Karpas-422 (cell line): ENCODE measurements around the gene MBOAT1. TPM values are rescaled to one million over a fixed set of nuclear protein-coding genes. Genes with fewer than 3 reads are reported as not detected.
"Not testable (repeated sequence)": the region's sequence is repeated elsewhere in the genome, so short reads cannot be mapped to it uniquely, and the experiment has no call there.

Experiments used
- DNase-seq: peaks from one replicate; pipeline ENCODE4 v3.0.0-alpha.2; 2015
- H2AFZ ChIP-seq: fragments of 200-600 bp; sonication (generic); 2 replicates; pipeline ENCODE4 v1.6.1; 2014; ENCODE audit warnings: antibody characterized with exemption, low read length, mixed read lengths
- H3K27ac ChIP-seq: fragments of 200-600 bp; sonication (generic); 2 replicates; pipeline ENCODE4 v1.5.1; 2014; ENCODE audit warnings: mild to moderate bottlenecking, low read length, moderate library complexity
- H3K27me3 ChIP-seq: fragments of 200-600 bp; sonication (generic); 2 replicates; pipeline ENCODE4 v1.6.1; 2014; ENCODE audit warnings: low read length, mixed read lengths
- H3K36me3 ChIP-seq: fragments of 200-600 bp; sonication (generic); 2 replicates; pipeline ENCODE4 v1.6.1; 2014; ENCODE audit warnings: low read length, mixed read lengths; ENCODE audit not compliant: insufficient read depth
- H3K4me1 ChIP-seq: fragments of 200-600 bp; sonication (generic); 2 replicates; pipeline ENCODE4 v1.6.1; 2014; ENCODE audit warnings: mild to moderate bottlenecking, low read length, mixed read lengths
- H3K4me2 ChIP-seq: fragments of 200-600 bp; sonication (generic); 2 replicates; pipeline ENCODE4 v1.6.1; 2014; ENCODE audit warnings: low read length, low read depth, mild to moderate bottlenecking; ENCODE audit not compliant: poor library complexity, severe bottlenecking
- H3K4me3 ChIP-seq: fragments of 200-600 bp; sonication (generic); 2 replicates; pipeline ENCODE4 v1.5.1; 2014; ENCODE audit warnings: mild to moderate bottlenecking, antibody characterized with exemption, low read length, mixed read lengths
- H3K79me2 ChIP-seq: fragments of 200-600 bp; sonication (generic); 2 replicates; pipeline ENCODE4 v1.6.1; 2014; ENCODE audit warnings: mild to moderate bottlenecking, low read length, mixed read lengths
- H3K9ac ChIP-seq: fragments of 200-600 bp; sonication (generic); 2 replicates; pipeline ENCODE4 v1.6.0; 2014; ENCODE audit warnings: low read length
- H3K9me2 ChIP-seq: fragments of 200-600 bp; sonication (generic), shearing (Covaris generic); replicated peaks from 2 replicates; pipeline ENCODE4 v1.6.0; 2014; ENCODE audit warnings: mild to moderate bottlenecking, low read length, moderate library complexity; ENCODE audit not compliant: insufficient read depth
- H3K9me3 ChIP-seq: fragments of 300-700, 200-600 bp; sonication (generic); 2 replicates; pipeline ENCODE4 v1.6.1; 2014; ENCODE audit warnings: low read length, mixed read lengths
- H4K20me1 ChIP-seq: fragments of 200-600 bp; sonication (generic); 2 replicates; pipeline ENCODE4 v1.6.1; 2014; ENCODE audit warnings: mild to moderate bottlenecking, antibody characterized with exemption, low read length, low read depth; ENCODE audit not compliant: insufficient read depth
- total RNA-seq: library from RNA; depleted of rRNA; stranded (reverse); fragments of >200 nt; shearing (Covaris generic); gene quantifications from 2 replicates; pipeline ENCODE4 v1.2.3, GENCODE V29; 2014; ENCODE audit warnings: low replicate concordance

MBOAT1 gene
- total RNA-seq, 1 experiment from 2014 or later, result not detected

DNA sequence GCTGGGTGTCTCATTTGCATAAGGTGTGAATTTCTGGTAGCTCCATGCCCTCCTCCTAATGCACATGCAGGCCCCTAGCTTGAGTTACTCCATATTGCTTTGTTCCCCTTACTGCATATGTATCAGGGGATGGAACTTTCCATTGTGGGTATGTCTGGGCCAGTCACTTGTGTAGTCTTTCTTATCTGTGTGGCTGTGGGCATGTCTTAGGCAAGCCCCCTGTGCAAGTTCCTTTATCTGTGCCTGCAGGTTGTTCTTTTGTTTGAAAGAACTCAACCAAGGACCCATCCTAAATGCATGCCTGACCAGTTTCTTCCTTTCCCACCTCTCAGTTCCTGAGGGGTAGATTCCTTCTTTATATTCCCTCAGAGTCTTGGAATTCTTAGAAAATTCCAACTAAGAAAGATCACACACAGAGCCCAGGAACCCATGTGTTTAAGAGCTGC, 23.6 kb downstream of the MBOAT1 start:
- no peaks in the 10 kb centered on the region for H3K9me3 ChIP-seq
- H2AFZ ChIP-seq, result no peak overlapping the region
- no peaks in the 10 kb centered on the region for H4K20me1 ChIP-seq
- H3K4me2 ChIP-seq, result no peak overlapping the region
- H3K27me3 ChIP-seq, result no peaks in the 10 kb centered on the region
- H3K9ac ChIP-seq, result no peak overlapping the region
- no peaks in the 10 kb centered on the region for H3K9me2 ChIP-seq
- no peaks in the 10 kb centered on the region for H3K4me1 ChIP-seq
- H3K4me3 ChIP-seq, result no peak overlapping the region
- DNase-seq, result no peak
- no peak overlapping the region for H3K27ac ChIP-seq
- H3K79me2 ChIP-seq, result no peaks in the 10 kb centered on the region
- no peaks in the 10 kb centered on the region for H3K36me3 ChIP-seq

DNA sequence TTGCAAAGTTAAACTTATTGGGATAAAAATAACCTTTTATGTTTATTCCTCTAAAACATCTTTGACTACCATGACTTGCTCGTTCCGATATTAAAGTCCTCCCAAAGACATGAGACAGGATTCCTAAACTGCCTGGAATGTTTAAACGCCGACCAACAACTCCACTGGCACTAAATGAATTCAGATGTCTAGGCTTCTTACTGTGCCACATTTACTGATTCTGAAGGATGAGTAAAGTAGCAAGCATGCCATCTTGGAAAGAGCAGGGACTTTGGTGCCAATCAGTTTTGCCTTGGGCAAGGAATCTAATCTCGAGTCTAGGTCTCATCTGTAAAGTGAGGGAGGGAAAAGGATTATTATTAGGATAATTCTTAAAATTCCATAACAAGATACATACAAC, 25.3 kb downstream of the MBOAT1 start:
- no peak for DNase-seq
- H3K27me3 ChIP-seq, result no peaks in the 10 kb centered on the region
- no peak overlapping the region for H2AFZ ChIP-seq
- H3K79me2 ChIP-seq, result no peaks in the 10 kb centered on the region
- H4K20me1 ChIP-seq, result no peaks in the 10 kb centered on the region
- no peak overlapping the region for H3K27ac ChIP-seq
- no peaks in the 10 kb centered on the region for H3K36me3 ChIP-seq
- H3K9me3 ChIP-seq, result no peaks in the 10 kb centered on the region
- H3K9me2 ChIP-seq, result no peaks in the 10 kb centered on the region
- H3K4me3 ChIP-seq, result no peak overlapping the region
- no peaks in the 10 kb centered on the region for H3K4me1 ChIP-seq
- no peak overlapping the region for H3K9ac ChIP-seq
- no peak overlapping the region for H3K4me2 ChIP-seq

DNA sequence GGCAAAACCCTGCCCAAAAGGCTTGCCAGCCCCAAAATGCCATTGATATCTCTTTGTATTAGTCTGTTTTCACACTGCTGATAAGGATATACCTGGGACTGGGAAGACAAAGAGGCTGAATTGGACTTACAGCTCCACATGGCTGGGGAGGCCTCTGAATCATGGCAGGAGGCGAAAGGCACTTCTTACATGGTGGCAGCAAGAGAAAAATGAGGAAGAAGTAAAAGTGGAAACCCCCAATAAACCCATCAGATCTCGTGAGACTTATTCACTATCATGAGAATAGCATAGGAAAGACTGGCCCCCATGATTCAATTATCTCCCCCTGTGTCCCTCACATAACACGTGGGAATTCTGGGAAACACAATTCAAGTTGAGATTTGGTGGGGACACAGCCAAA, 28.6 kb downstream of the MBOAT1 start:
- H2AFZ ChIP-seq, result no peak overlapping the region
- H3K4me2 ChIP-seq, result no peak overlapping the region
- H3K9ac ChIP-seq, result no peak overlapping the region
- H3K36me3 ChIP-seq, result no peaks in the 10 kb centered on the region
- no peaks in the 10 kb centered on the region for H3K9me2 ChIP-seq
- H3K4me3 ChIP-seq, result no peak overlapping the region
- no peaks in the 10 kb centered on the region for H4K20me1 ChIP-seq
- DNase-seq, result no peak
- H3K4me1 ChIP-seq, result no peaks in the 10 kb centered on the region
- H3K9me3 ChIP-seq, result no peaks in the 10 kb centered on the region
- H3K27me3 ChIP-seq, result no peaks in the 10 kb centered on the region
- no peak overlapping the region for H3K27ac ChIP-seq
- H3K79me2 ChIP-seq, result no peaks in the 10 kb centered on the region

DNA sequence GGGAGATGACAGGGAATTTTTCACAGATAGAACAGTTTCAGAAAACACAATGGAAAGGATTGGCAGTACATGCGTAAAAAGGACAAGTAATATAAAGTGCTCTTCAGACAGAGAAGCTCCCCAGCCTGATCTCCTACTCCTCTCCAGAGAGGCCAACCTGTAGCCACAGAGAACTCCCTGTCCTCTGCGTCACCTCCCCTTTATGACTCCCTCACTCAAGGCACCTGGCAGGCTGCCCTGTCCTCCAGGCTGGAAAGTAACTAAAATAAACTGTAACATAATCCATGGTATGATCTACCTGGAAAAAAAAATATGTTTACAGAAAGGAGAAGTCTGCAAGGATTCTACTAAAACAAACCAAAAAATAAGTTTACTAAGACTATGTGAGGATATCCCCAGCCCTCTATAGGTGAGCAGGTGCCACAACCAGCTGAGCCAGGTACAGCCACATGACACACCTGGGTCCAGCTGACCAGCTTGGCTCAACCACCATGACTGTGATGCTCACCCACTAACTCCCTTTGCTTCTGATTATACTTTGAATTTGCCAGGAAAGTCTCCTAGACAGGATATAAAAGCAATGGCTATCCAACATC, 29.2 kb downstream of the MBOAT1 start:
- Histone ChIP-seq H3K4me2 (no peak overlapping the region), H3K4me1 (no peaks in the 10 kb centered on the region), H3K4me3 (no peak overlapping the region), H2AFZ (no peak overlapping the region), H3K27ac (no peak overlapping the region), H4K20me1 (no peaks in the 10 kb centered on the region), H3K36me3 (no peaks in the 10 kb centered on the region), H3K9me2 (no peaks in the 10 kb centered on the region), H3K79me2 (no peaks in the 10 kb centered on the region), H3K9me3 (no peaks in the 10 kb centered on the region), H3K27me3 (no peaks in the 10 kb centered on the region), H3K9ac (no peak overlapping the region)
- no peak for DNase-seq

DNA sequence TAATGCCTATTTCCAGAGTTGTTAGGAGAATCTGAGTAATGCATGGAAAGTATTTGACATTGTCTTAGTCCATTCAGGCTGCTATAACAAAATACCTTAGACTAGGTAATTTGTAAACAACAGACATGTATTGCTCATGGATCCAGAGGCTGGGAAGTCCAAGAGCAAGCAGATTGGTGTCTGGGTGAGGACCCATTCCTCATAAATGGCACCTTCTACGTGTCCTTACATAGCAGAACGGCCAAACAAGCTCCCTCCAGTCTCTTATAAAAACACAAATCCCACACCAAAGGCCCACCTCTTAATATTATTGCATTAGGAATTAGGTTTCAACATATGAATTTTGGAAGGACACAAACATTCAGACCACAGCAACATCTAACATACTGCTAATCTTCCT, 30.2 kb downstream of the MBOAT1 start:
- H3K9me2 ChIP-seq, result no peaks in the 10 kb centered on the region
- H3K9ac ChIP-seq, result no peak overlapping the region
- no peak for DNase-seq
- no peak overlapping the region for H2AFZ ChIP-seq
- H3K4me2 ChIP-seq, result no peak overlapping the region
- H3K4me1 ChIP-seq, result no peaks in the 10 kb centered on the region
- no peaks in the 10 kb centered on the region for H3K79me2 ChIP-seq
- no peaks in the 10 kb centered on the region for H3K36me3 ChIP-seq
- H3K27me3 ChIP-seq, result no peaks in the 10 kb centered on the region
- no peak overlapping the region for H3K4me3 ChIP-seq
- H4K20me1 ChIP-seq, result no peaks in the 10 kb centered on the region
- H3K27ac ChIP-seq, result no peak overlapping the region
- no peaks in the 10 kb centered on the region for H3K9me3 ChIP-seq

DNA sequence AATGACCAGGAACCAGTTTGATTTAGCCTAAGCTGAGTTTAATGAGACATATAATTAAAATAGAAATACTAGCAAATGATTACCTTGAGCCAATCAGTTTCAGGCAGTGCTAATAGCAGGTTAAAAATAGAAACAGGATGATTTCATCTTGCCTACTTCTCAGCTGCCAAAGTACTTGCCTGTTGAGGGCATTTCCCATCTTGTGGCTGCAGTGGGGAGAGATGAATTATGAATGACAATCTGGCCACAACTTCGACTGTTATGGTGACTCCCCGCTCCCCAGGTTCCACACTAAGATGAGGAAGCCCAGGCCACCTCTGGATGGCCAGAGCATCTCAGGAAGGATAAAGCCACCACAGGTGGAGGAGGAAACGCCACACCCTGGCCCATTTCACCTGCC, 31.3 kb downstream of the MBOAT1 start:
- no peak overlapping the region for H3K9ac ChIP-seq
- H4K20me1 ChIP-seq, result no peaks in the 10 kb centered on the region

DNA sequence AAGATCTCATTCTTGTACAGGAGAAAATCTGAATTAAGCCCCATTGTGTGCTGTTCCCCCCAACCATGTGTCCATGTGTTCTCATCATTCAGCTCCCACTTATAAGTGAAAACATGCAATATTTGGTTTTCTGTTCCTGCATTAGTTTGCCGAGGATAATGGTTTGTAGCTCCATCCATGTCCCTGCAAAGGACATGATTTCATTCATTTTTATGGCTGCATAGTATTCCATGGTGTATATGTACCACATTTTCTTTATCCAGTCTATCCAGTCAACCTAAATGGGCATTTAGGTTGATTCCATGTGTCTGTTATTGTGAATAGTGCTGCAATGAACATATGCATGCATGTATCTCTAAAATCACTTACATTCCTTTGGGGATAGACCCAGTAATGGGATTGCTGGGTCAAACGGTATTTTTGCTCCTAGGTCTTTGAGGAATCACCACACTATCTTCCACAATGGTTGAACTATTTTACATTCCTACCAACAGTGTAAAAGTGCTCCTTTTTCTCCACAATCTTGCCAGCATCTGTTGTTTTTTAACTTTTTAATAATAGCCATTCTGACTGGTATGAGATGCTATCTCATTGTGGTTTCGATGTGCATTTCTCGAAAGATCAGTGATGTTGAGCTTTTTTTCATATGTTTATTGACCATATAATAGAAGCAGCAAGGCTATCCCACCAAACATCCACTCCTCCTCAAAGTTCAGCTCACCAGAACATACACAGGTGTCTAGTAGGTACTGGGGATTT, 32.8 kb downstream of the MBOAT1 start:
- H3K27ac ChIP-seq, H3K9ac ChIP-seq, H3K27me3 ChIP-seq, H2AFZ ChIP-seq, H4K20me1 ChIP-seq, H3K9me2 ChIP-seq, DNase-seq, H3K4me3 ChIP-seq, H3K79me2 ChIP-seq, H3K9me3 ChIP-seq, H3K4me2 ChIP-seq, H3K4me1 ChIP-seq, H3K36me3 ChIP-seq: not testable (repeated sequence)

More for the DNA sequence above, 31.3 kb downstream of the MBOAT1 start:
- H3K4me2 ChIP-seq, result no peak overlapping the region
- H3K27ac ChIP-seq, result no peak overlapping the region
- H3K27me3 ChIP-seq, result no peaks in the 10 kb centered on the region
- no peaks in the 10 kb centered on the region for H3K9me3 ChIP-seq
- no peak for DNase-seq
- no peaks in the 10 kb centered on the region for H3K36me3 ChIP-seq
- H3K4me1 ChIP-seq, result no peaks in the 10 kb centered on the region
- H3K79me2 ChIP-seq, result no peaks in the 10 kb centered on the region
- H3K4me3 ChIP-seq, result no peak overlapping the region
- H2AFZ ChIP-seq, result no peak overlapping the region
- H3K9me2 ChIP-seq, result no peaks in the 10 kb centered on the region

DNA sequence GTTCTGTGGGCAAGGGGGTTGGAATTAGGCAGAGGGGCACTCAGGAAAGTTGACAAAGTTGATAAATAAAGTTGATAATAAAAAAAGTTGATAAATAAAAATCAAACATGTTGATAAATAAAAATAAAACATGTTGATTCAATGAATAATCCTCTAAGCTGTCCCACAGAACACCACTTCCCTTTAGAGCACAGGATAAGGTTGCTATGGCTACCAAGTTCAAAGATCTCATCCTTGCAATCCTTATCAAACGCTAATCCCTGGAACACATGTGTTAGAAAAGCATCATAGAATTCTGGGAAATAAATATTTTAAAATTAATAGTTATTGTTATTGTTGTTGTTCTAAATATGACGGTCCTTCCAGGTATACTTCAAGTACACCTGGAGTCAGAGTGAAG, 33.9 kb downstream of the MBOAT1 start:
- H3K4me3 ChIP-seq, result no peak overlapping the region
- no peaks in the 10 kb centered on the region for H3K9me2 ChIP-seq
- no peak overlapping the region for H3K9ac ChIP-seq
- H2AFZ ChIP-seq, result no peak overlapping the region
- H3K27me3 ChIP-seq, result no peaks in the 10 kb centered on the region
- no peaks in the 10 kb centered on the region for H3K79me2 ChIP-seq
- H4K20me1 ChIP-seq, result no peaks in the 10 kb centered on the region
- H3K4me1 ChIP-seq, result no peaks in the 10 kb centered on the region
- H3K9me3 ChIP-seq, result no peaks in the 10 kb centered on the region
- no peak overlapping the region for H3K4me2 ChIP-seq
- no peak overlapping the region for H3K27ac ChIP-seq
- DNase-seq, result no peak
- no peaks in the 10 kb centered on the region for H3K36me3 ChIP-seq
